ENCODE data around the gene SHMT2.

SHMT2 gene

DNA sequence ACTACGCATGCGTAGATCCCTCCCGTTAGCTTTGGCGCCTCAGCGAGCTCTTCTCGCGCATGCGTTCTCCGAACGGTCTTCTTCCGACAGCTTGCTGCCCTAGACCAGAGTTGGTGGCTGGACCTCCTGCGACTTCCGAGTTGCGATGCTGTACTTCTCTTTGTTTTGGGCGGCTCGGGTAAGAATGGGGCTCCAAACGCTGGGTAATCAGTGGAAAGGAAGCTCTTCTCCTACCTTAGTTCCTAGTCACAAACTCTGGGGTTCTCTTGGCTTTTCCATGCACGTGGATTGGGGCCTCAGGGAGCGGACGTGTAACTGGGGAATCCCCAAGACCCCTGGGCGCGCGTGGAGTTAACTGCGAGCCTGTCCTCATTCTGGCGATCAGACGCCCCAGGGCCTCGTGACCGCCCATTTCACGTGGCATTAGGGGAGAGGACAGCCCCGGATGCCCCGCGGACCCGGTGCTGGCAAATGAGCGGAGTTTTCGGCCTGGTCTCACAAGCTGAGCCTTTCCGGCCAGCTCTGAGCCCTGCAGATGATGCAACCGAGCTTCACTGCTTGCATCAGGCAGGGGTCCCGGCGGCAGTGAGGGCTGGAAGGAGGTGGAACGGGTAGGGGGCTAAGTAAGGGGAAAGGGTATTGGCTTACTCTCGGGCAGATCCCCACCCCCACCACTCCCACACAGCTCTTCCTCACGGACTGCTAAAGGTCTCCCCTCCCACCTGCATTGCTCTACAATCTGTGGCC, at the start of gene SHMT2:
Gene SHMT2 (plus strand): TSS at position 78 of the 747 bp plus-strand sequence. CDS start 68 bp downstream, at position 146.
- DNase-seq (ENCODE audit: low read depth) = peak; percentile 88

GRCh38 chr12:57180321-57180989, 49.1 kb upstream of the SHMT2 start:
- no peak for DNase-seq (ENCODE audit: low read depth)

- DNase-seq (ENCODE audit: low read depth) = no peak
These were observed 48.4 kb upstream of the SHMT2 start for GRCh38 chr12:57181072-57181471.

GRCh38 chr12:57181561-57182155, 47.9 kb upstream of the SHMT2 start:
- DNase-seq (ENCODE audit: low read depth) = no peak

DNA sequence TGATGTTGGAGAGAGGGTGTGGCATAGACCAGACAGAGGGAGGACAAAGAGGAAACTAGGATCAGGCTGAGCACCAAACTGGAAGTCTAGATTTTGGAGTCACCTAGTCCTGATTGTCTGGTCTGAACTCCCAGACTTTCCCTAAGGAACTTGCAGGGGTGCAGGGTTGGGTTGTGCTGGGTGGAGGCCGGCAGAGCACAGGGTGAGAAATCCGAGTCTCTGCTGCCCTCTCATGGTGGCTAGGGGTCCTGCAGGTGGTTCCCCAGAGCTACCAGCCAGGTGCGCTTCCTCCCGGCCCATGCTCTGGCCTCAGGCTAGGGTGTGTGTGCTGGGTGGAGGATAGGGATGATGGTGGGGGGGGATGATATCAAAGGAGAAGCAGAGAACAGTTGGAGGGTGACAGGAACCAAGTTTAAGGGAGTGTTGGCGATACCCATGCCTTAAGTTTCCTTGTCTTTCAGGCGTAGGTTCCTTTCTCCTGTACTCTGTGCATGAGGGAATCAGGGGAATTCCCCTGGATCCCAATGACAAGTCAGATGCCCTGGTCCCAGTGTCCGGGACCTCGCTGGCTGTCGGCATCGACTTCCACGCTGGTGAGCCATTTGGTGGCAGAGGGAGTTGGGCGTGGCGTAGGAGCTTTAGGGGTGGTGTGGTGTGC, 46.5 kb upstream of the SHMT2 start:
- DNase-seq (ENCODE audit: low read depth) = peak; percentile 76

GRCh38 chr12:57183939-57184725, 45.4 kb upstream of the SHMT2 start:
- no peak for DNase-seq (ENCODE audit: low read depth)

DNA sequence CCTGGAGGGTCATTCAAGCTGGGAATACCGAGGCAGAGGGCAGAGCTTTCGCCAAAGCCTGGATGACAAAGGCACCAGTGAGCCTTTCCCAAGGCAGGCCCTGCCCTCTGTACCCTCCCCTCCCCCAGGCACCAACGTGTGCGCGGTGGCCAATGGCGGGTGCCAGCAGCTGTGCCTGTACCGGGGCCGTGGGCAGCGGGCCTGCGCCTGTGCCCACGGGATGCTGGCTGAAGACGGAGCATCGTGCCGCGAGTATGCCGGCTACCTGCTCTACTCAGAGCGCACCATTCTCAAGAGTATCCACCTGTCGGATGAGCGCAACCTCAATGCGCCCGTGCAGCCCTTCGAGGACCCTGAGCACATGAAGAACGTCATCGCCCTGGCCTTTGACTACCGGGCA, 44.1 kb upstream of the SHMT2 start:
- no peak for DNase-seq (ENCODE audit: low read depth)

GRCh38 chr12:57185906-57186508, 43.5 kb upstream of the SHMT2 start:
- DNase-seq (ENCODE audit: low read depth) = no peak

- DNase-seq (ENCODE audit: low read depth) = no peak
These were observed 42.1 kb upstream of the SHMT2 start for GRCh38 chr12:57187222-57188089.

DNA sequence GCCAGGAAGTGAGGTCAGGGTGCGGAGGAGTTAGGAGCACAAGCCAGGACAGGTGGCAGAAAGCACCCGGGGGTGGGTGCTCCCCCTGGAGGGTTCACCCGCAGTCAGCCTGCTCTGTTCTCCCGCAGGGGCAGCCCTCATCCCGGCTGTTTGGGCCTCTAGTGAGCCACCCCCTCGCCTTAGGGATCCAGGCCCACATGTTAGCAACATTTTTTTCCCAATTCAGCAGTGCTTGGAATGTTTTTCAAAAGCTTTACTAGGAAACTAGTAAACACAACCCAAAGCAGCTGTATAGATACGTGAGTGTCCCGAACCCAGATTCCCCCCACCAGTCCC, 41.5 kb upstream of the SHMT2 start:
- DNase-seq (ENCODE audit: low read depth) = no peak

DNA sequence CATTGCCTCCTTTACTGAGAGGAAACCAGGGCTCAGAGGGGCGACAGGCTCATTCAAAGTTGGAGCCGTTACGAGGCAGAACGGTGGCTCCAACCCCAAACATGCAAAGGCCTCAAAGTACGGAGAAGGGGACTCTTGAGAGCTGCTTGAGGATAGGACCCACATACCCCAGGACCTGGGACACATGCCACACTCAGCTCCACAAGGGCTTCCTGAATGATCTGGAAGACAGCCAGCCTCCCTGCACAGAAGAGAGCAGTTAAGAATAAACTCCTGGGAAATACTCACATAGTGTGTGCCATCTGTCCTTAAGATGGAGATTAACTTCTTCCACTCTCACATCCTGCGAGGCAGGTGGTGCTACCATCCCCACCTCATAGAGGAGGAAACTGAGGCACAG, 39.5 kb upstream of the SHMT2 start:
- no peak for DNase-seq (ENCODE audit: low read depth)

GRCh38 chr12:57190821-57191220, 38.7 kb upstream of the SHMT2 start:
- DNase-seq (ENCODE audit: low read depth) = no peak

GRCh38 chr12:57191410-57191809, 38.1 kb upstream of the SHMT2 start:
- DNase-seq (ENCODE audit: low read depth) = no peak

- DNase-seq (ENCODE audit: low read depth) = no peak
These were observed 36.6 kb upstream of the SHMT2 start for GRCh38 chr12:57192920-57193319.

- no peak for DNase-seq (ENCODE audit: low read depth)
These were observed 35.7 kb upstream of the SHMT2 start for GRCh38 chr12:57193706-57194245.

- DNase-seq (ENCODE audit: low read depth) = no peak
These were observed 35.3 kb upstream of the SHMT2 start for GRCh38 chr12:57194253-57194652.

DNA sequence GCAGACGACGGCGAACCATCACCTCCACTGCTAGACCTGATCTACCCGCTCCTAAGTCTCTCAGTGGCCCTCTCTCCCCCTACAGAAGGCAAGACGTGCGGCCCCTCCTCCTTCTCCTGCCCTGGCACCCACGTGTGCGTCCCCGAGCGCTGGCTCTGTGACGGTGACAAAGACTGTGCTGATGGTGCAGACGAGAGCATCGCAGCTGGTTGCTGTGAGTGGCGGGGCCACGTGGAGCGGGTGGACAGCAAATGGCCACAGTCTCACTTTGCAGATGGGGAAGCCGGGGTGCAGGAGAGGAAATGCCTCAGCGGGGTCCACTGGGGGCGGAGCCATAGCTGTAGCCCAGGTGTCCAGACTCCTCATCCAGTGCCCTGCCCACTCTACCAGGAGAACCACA, 34.3 kb upstream of the SHMT2 start:
- DNase-seq (ENCODE audit: low read depth) = no peak

- DNase-seq (ENCODE audit: low read depth) = no peak
These were observed 33.7 kb upstream of the SHMT2 start for GRCh38 chr12:57195611-57196371.

- DNase-seq (ENCODE audit: low read depth) = no peak
These were observed 33.1 kb upstream of the SHMT2 start for GRCh38 chr12:57196439-57196838.

- DNase-seq (ENCODE audit: low read depth) = no peak
These were observed 32.6 kb upstream of the SHMT2 start for GRCh38 chr12:57196956-57197355.
